ENCODE results near the gene CASTOR1.

The CASTOR1 gene

GRCh38 chr22:30297991-30298701 is 8.8 kb upstream of the CASTOR1 start:
- DNase-seq: peak; percentile 85

GRCh38 chr22:30297276-30297990 is 8.1 kb upstream of the CASTOR1 start:
- no peak for DNase-seq

GRCh38 chr22:30296833-30297232 is 7.5 kb upstream of the CASTOR1 start:
- no peak for DNase-seq

- no peak for DNase-seq
These were observed 7.0 kb upstream of the CASTOR1 start for GRCh38 chr22:30296324-30296723.

- no peak for DNase-seq
These were observed 6.3 kb upstream of the CASTOR1 start for GRCh38 chr22:30295576-30295975.

- DNase-seq: no peak
These were observed 5.5 kb upstream of the CASTOR1 start for GRCh38 chr22:30294830-30295229.

- no peak for DNase-seq
These were observed 4.8 kb upstream of the CASTOR1 start for GRCh38 chr22:30294066-30294465.

- peak; percentile 28 for DNase-seq
These were observed 3.7 kb upstream of the CASTOR1 start for GRCh38 chr22:30293026-30293425.

- no peak for DNase-seq
These were observed 3.0 kb upstream of the CASTOR1 start for GRCh38 chr22:30292069-30292970.

- no peak for DNase-seq
These were observed 2.0 kb upstream of the CASTOR1 start for GRCh38 chr22:30291058-30291892.

GRCh38 chr22:30290342-30291057 is 1.2 kb upstream of the CASTOR1 start:
- no peak for DNase-seq

- DNase-seq: no peak
These were observed 642 bp upstream of the CASTOR1 start for GRCh38 chr22:30289980-30290313.

- no peak for DNase-seq
These were observed 725 bp downstream of the CASTOR1 start for GRCh38 chr22:30288419-30289140.

- no peak for DNase-seq
These were observed 1.5 kb downstream of the CASTOR1 start for GRCh38 chr22:30287648-30288418.

GRCh38 chr22:30286813-30287647 is 2.3 kb downstream of the CASTOR1 start:
- no peak for DNase-seq

- no peak for DNase-seq
These were observed 3.0 kb downstream of the CASTOR1 start for GRCh38 chr22:30286331-30286730.

- DNase-seq: no peak
These were observed 3.5 kb downstream of the CASTOR1 start for GRCh38 chr22:30285846-30286200.

GRCh38 chr22:30285176-30285845 is 4.0 kb downstream of the CASTOR1 start:
- DNase-seq: no peak

GRCh38 chr22:30284666-30285065 is 4.6 kb downstream of the CASTOR1 start:
- DNase-seq: no peak

Data from DMS79 (cell line).